Activated T-helper 1 cell treated with Interleukin-2 at 50 U/mL for 16 hours (primary cell): ENCODE measurements around the gene SS18.

Source experiments
- DNase-seq: peaks from one replicate; pipeline ENCODE4 v3.0.0-alpha.2; 2020; ENCODE audit warnings: low read depth

Gene SS18

DNA sequence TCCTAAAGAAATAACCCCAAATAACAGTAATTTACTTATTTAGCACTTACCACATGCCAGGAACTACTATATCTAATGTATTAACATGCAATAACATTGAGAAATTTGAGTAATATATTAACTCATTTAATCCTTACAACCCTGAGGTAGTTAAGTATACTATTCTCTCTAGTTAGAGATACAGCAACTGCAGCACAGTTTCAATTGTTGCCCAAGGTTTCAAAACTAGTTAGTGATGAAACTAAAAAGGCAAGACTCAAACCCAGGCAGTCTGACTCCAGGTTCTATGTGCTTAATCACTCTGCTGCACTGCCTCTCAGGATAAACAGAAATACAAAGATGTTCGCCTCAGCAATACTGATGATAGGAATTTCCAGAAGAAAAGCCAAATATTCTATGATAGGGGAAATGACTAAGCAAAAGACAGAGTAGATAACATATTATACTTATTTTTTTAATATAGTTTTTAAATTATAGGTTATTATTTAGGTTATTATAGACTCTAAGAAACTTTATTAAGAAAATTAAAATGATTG lies 88.0 kb downstream of the SS18 start:
- no peak for DNase-seq

GRCh38 chr18:25998461-25998860 lies 92.0 kb downstream of the SS18 start:
- DNase-seq, result no peak

GRCh38 chr18:25992566-25992965 lies 97.8 kb downstream of the SS18 start:
- DNase-seq, result no peak

- DNase-seq, result no peak
These were observed 99.9 kb downstream of the SS18 start for GRCh38 chr18:25990473-25990872.

DNA sequence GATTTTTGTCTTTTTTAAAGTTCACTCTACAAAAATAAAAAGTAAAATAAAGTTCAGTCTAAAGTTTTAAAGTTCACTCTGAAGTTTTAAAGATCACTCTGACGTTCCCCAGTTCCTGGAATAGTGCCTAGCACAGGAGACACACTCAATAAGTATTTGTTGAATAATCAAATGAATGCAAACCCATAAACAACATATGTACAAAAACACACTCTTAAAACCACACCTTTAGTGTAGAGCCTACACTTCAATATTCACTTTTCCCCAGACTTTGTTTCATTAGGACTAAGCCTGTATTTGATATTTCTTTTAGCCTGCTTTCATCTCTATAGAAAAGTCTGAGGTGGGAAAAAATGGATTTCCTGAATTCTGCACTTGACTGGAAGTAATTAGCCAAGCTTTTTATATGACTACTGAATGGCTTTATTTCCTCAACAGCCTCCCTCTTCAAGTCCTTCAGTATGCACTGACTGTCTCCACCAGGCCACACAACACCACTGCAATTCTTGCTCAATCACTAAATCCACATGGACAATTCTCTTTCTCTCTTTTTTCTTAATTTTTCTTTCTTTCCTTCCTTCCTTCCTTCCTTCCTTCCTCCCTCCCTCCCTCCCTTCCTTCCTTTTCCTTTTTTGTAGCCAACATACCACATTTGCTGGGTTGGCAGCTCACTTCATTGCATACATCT lies 104.6 kb downstream of the SS18 start:
- no peak for DNase-seq

GRCh38 chr18:25983730-25984129 lies 106.7 kb downstream of the SS18 start:
- DNase-seq, result no peak

GRCh38 chr18:25982961-25983360 lies 107.5 kb downstream of the SS18 start:
- no peak for DNase-seq

DNA sequence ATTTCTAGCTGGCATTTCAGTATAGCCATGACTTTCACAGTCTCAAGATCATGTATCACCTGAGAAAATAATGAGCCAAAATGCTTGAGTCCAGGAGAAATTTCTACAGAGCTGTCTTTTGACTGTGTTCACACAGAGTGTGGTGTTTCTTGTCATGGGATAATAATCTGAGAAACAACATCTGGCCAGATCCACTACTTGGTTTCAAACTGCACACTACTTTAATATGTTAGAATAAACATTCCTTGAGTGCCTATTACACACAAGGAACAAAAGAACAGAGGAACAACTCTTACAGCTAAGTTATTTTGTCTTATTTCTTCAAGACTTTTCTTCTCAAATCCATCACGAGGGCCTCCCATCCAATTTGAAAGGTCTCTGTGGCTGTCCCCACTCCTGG lies 108.3 kb downstream of the SS18 start:
- no peak for DNase-seq

DNA sequence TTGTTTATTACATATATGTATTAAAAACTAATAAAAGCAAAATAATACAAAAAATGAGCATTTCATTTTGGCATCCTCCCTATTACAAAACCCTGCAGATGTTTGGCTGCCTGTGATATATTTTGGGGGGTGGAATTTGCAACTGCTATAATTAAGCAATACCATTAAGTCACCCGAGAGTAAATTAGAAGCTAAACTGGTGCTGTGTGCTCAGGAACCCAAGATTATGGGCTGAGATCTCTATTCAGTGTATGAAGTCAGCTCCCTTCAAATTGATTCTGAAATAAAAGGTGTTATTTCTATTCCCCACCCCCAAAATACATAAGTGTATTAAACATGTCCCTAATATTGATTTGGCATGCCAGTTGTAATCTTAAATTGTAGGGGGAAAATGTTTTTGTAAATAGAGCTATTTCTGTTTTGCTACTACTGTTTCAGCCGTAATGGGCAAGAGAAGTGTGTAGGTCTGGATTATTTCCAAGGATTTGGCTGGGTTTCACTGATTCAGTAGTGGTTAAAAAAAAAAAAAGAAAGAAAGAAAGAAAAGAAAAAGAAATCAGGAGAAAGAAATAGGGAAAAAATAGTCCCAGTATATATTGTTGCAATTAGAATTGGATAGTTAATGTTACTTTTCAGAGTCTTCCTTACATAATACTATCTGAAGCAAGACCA lies 110.9 kb downstream of the SS18 start:
- DNase-seq, result no peak

DNA sequence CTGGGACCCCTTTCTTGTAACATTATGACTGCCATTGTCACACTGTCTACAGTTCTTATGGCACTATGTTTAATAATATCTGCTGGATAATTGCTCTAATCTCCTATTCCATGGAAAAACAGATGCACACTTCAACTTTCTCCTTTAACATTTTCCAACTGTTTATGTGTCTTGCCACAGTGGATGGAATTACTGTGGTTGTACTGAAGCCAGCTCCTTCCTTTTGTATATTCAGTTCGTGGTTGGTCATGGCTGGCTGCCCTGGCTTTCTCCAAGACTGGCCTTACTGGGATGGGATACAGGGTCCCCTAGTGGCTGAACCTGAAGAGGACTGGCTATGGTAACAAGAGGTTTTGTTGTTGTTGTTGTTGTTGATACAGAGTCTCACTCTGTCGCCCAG lies 113.9 kb downstream of the SS18 start:
- no peak for DNase-seq

- no peak for DNase-seq
These were observed 115.8 kb downstream of the SS18 start for GRCh38 chr18:25974630-25975077.
